SK-N-SH (cell line): ENCODE data around the gene LOC101059915.

Experiments used
- CTCF ChIA-PET: fragments of 300-600, 350-600 bp; formaldehyde crosslinking; extraction: SDS; loops from one replicate; lab custom pipeline; 2021; lab: Yijun Ruan, JAX
- POLR2A ChIA-PET: fragments of 350-600 bp; sonication (Branson Sonifier 250); formaldehyde crosslinking; extraction: SDS; loops from one replicate; lab custom pipeline; 2020; ENCODE audit warnings: antibody characterized with exemption, inconsistent platforms; lab: Yijun Ruan, JAX
- DNase-seq: peaks from one replicate; pipeline ENCODE4 v3.0.0; 2012
- H2AFZ ChIP-seq: fragments of 200-600 bp; sonication (generic); 2 replicates; pipeline ENCODE4 v1.8.1; 2016; ENCODE audit warnings: antibody characterized with exemption, mild to moderate bottlenecking, low read depth
- H3F3A ChIP-seq: fragments of 200-600 bp; sonication (generic); replicated peaks from 2 replicates; pipeline ENCODE3; 2016; ENCODE audit warnings: antibody characterized with exemption, mild to moderate bottlenecking; ENCODE audit not compliant: insufficient read depth
- H3K27ac ChIP-seq, 2 experiments: fragments of 200-500 bp in 1 of 2; fragments of 200-600 bp in 1 of 2; sonication (Bioruptor generic) in 1 of 2; sonication (generic), shearing (Covaris generic) in 1 of 2; 2 replicates each; pipeline versions ENCODE4 v1.5.1 to v1.6.1; 2014 to 2016; ENCODE audit warnings: low read depth in 2 of 2, inconsistent platforms in 1 of 2, low read length in 1 of 2, mild to moderate bottlenecking in 1 of 2, mixed read lengths in 1 of 2
- H3K27me3 ChIP-seq: fragments of 200-600 bp; sonication (generic), shearing (Covaris generic); 2 replicates; pipeline ENCODE4 v1.6.1; 2016; ENCODE audit warnings: mixed run types; ENCODE audit not compliant: insufficient read depth
- H3K36me3 ChIP-seq, 2 experiments: fragments of 200-500 bp in 1 of 2; fragments of 200-600 bp in 1 of 2; sonication (Bioruptor generic) in 1 of 2; sonication (generic) in 1 of 2; replicated peaks in 1 of 2; 2 replicates each; pipeline versions ENCODE3 to v1.5.1; 2014 to 2016; ENCODE audit warnings: low read length in 1 of 2, mild to moderate bottlenecking in 1 of 2; ENCODE audit not compliant: insufficient read depth in 2 of 2, control insufficient read depth in 1 of 2
- H3K4me1 ChIP-seq, 2 experiments: fragments of 200-500 bp in 1 of 2; fragments of 200-600 bp in 1 of 2; sonication (Bioruptor generic) in 1 of 2; sonication (generic), shearing (Covaris generic) in 1 of 2; 2 replicates each; pipeline versions ENCODE4 v1.5.1 to v1.6.1; 2014 to 2016; ENCODE audit warnings: low read depth in 1 of 2, low read length in 1 of 2, mixed run types in 1 of 2; ENCODE audit not compliant: insufficient read depth in 2 of 2, control insufficient read depth in 1 of 2
- H3K4me2 ChIP-seq: fragments of 200-600 bp; sonication (generic), shearing (Covaris generic); 2 replicates; pipeline ENCODE4 v1.6.1; 2017; ENCODE audit warnings: mixed run types
- H3K4me3 ChIP-seq, 2 experiments: fragments of 200-500 bp in 1 of 2; fragments of 200-600 bp in 1 of 2; sonication (Bioruptor generic) in 1 of 2; sonication (generic), shearing (Covaris generic) in 1 of 2; 2 replicates each; pipeline versions ENCODE4 v1.5.1 to v1.8.1; 2014 to 2016; ENCODE audit warnings: low read depth in 2 of 2, inconsistent platforms in 1 of 2, low read length in 1 of 2, mild to moderate bottlenecking in 1 of 2, mixed read lengths in 1 of 2, moderate library complexity in 1 of 2
- H3K79me2 ChIP-seq: fragments of 200-600 bp; sonication (generic); 2 replicates; pipeline ENCODE4 v1.8.1; 2017; ENCODE audit warnings: mild to moderate bottlenecking; ENCODE audit not compliant: insufficient read depth
- H3K9ac ChIP-seq: fragments of 200-600 bp; sonication (generic); 2 replicates; pipeline ENCODE4 v1.6.1; 2017; ENCODE audit warnings: mixed run types
- H3K9me2 ChIP-seq: fragments of 200-600 bp; sonication (generic); 2 replicates; pipeline ENCODE4 v1.6.1; 2017; ENCODE audit warnings: mixed run types
- H3K9me3 ChIP-seq: fragments of 200-600 bp; sonication (generic); 2 replicates; pipeline ENCODE4 v1.6.1; 2017; ENCODE audit warnings: mixed run types, mild to moderate bottlenecking, moderate library complexity
- H4K20me1 ChIP-seq: fragments of 200-600 bp; sonication (generic); 2 replicates; pipeline ENCODE4 v1.6.1; 2017; ENCODE audit warnings: mild to moderate bottlenecking, mixed run types; ENCODE audit not compliant: insufficient read depth
- EZH2phosphoT487 ChIP-seq: fragments of 200-600 bp; sonication (generic); IDR thresholded peaks from 2 replicates; pipeline ENCODE4 v1.6.1; 2017; ENCODE audit warnings: low read depth, mixed run types, mild to moderate bottlenecking, antibody characterized with exemption, moderate library complexity, borderline replicate concordance
- FOXM1 ChIP-seq: IDR thresholded peaks from 2 replicates; pipeline ENCODE4 v1.4.0; 2012; ENCODE audit warnings: low read depth, mild to moderate bottlenecking
- GABPA ChIP-seq: IDR thresholded peaks from 2 replicates; pipeline ENCODE4 v1.4.0; 2012; ENCODE audit warnings: low read depth, mild to moderate bottlenecking
- GATA2 ChIP-seq: sonication (generic); formaldehyde crosslinking; IDR thresholded peaks from 2 replicates; pipeline ENCODE4 v1.5.0; 2020; ENCODE audit warnings: mild to moderate bottlenecking, missing genetic modification reagents
- JUND ChIP-seq: IDR thresholded peaks from 2 replicates; pipeline ENCODE4 v1.4.0; 2012
- NRF1 ChIP-seq: IDR thresholded peaks from 2 replicates; pipeline ENCODE4 v1.6.1; 2012; ENCODE audit warnings: low read depth, mild to moderate bottlenecking, low read length
- POLR2AphosphoS5 ChIP-seq: IDR thresholded peaks from 2 replicates; pipeline ENCODE4 v1.6.1; 2012; ENCODE audit warnings: low read depth, low read length
- RFX5 ChIP-seq: IDR thresholded peaks from 2 replicates; pipeline ENCODE4 v1.6.1; 2012; ENCODE audit warnings: mild to moderate bottlenecking, improper control_type of control experiment, low read length
- SIN3A ChIP-seq: IDR thresholded peaks from 2 replicates; pipeline ENCODE4 v1.6.1; 2012; ENCODE audit warnings: low read depth, mild to moderate bottlenecking, low read length, moderate library complexity, borderline replicate concordance
- SMC3 ChIP-seq: IDR thresholded peaks from 2 replicates; pipeline ENCODE4 v1.6.1; 2012; ENCODE audit warnings: low read depth, low read length, improper control_type of control experiment
- TAF1 ChIP-seq: IDR thresholded peaks from 2 replicates; pipeline ENCODE4 v1.6.1; 2012; ENCODE audit warnings: low read depth, mild to moderate bottlenecking, low read length, moderate library complexity, borderline replicate concordance
- TCF12 ChIP-seq: IDR thresholded peaks from 2 replicates; pipeline ENCODE4 v1.4.0; 2012
- TEAD4 ChIP-seq: IDR thresholded peaks from 2 replicates; pipeline ENCODE4 v1.4.0; 2012; ENCODE audit warnings: mild to moderate bottlenecking, borderline replicate concordance; ENCODE audit not compliant: insufficient read depth
- USF1 ChIP-seq: IDR thresholded peaks from 2 replicates; pipeline ENCODE4 v1.4.0; 2012; ENCODE audit warnings: low read depth, borderline replicate concordance
- ZBTB33 ChIP-seq: IDR thresholded peaks from 2 replicates; pipeline ENCODE4 v1.4.0; 2012; ENCODE audit warnings: low read depth, borderline replicate concordance
- WGBS: methylation state at CpG from one replicate; pipeline ENCODE4 v1.1.6; 2017; ENCODE audit warnings: low lambda C conversion rate; 5-methylcytosine and 5-hydroxymethylcytosine counted together
- TF ChIP-seq, protein P1 (sequence below): IDR thresholded peaks from 2 replicates; pipeline ENCODE4 v1.6.1; 2012; ENCODE audit warnings: mild to moderate bottlenecking, low read depth, low read length, moderate library complexity
- TF ChIP-seq, protein P2 (sequence below): IDR thresholded peaks from 2 replicates; pipeline ENCODE4 v1.4.0; 2012; ENCODE audit warnings: low read depth

LOC101059915 gene

GRCh38 chrX:71625471-71625870 is 41.9 kb upstream of the LOC101059915 start:
- H3K27me3 ChIP-seq, result no peaks in the 10 kb centered on the region; the same call in 1 of the 2 replicates
- TF ChIP-seq ZBTB33, result no peak
- no peaks in the 10 kb centered on the region for H3K9me2 ChIP-seq
- 64% methylated on average over 5 of the region's 5 CpGs for WGBS
- no peaks in the 10 kb centered on the region for H3F3A ChIP-seq
- H3K27ac ChIP-seq, result no peak overlapping the region
- H3K9ac ChIP-seq, result no peak overlapping the region
- ChIA-PET POLR2A (no interaction called here), CTCF (interaction anchor here (0.6 to 1.0 kb wide), 2 partner anchors 27 to 707 kb away, joined by 3 to 4 read pairs; no protein-coding TSS in a partner anchor)
- H3K79me2 ChIP-seq, result no peaks in the 10 kb centered on the region
- no peak overlapping the region for H2AFZ ChIP-seq
- no peak overlapping the region for H3K4me2 ChIP-seq
- H3K4me3 ChIP-seq, result no peak overlapping the region
- no peaks in the 10 kb centered on the region for H3K4me1 ChIP-seq
- H4K20me1 ChIP-seq, result no peaks in the 10 kb centered on the region
- no peaks in the 10 kb centered on the region for H3K36me3 ChIP-seq
- no peak for DNase-seq
- H3K9me3 ChIP-seq, result no peaks in the 10 kb centered on the region

GRCh38 chrX:71626576-71626975 is 40.8 kb upstream of the LOC101059915 start:
- Histone ChIP-seq H3K79me2 (no peaks in the 10 kb centered on the region), H2AFZ (no peak overlapping the region), H3K27me3 (no peaks in the 10 kb centered on the region; the same call in 1 of the 2 replicates), H4K20me1 (no peaks in the 10 kb centered on the region), H3K4me3 (no peak overlapping the region), H3F3A (no peaks in the 10 kb centered on the region), H3K9me3 (no peaks in the 10 kb centered on the region), H3K4me1 (no peaks in the 10 kb centered on the region), H3K4me2 (no peak overlapping the region), H3K9me2 (no peaks in the 10 kb centered on the region), H3K27ac (no peak overlapping the region), H3K36me3 (no peaks in the 10 kb centered on the region), H3K9ac (no peak overlapping the region)
- no peak for DNase-seq
- 33% methylated on average over 6 of the region's 6 CpGs for WGBS
- ChIA-PET CTCF (interaction anchor here (1.0 kb wide), 1 partner anchor 26 kb away, joined by 3 read pairs; no protein-coding TSS in a partner anchor), POLR2A (no interaction called here)
- TF ChIP-seq EZH2phosphoT487 (no peak), NRF1 (no peak), RFX5 (no peak), GABPA (no peak), TEAD4 (no peak), FOXM1 (no peak), POLR2AphosphoS5 (no peak), JUND (no peak), GATA2 (CRISPR knock-in tag) (no peak), USF1 (no peak), ZBTB33 (no peak), TAF1 (no peak), SIN3A (no peak), TCF12 (no peak), SMC3 (no peak)
- TF ChIP-seq, protein P1, sequence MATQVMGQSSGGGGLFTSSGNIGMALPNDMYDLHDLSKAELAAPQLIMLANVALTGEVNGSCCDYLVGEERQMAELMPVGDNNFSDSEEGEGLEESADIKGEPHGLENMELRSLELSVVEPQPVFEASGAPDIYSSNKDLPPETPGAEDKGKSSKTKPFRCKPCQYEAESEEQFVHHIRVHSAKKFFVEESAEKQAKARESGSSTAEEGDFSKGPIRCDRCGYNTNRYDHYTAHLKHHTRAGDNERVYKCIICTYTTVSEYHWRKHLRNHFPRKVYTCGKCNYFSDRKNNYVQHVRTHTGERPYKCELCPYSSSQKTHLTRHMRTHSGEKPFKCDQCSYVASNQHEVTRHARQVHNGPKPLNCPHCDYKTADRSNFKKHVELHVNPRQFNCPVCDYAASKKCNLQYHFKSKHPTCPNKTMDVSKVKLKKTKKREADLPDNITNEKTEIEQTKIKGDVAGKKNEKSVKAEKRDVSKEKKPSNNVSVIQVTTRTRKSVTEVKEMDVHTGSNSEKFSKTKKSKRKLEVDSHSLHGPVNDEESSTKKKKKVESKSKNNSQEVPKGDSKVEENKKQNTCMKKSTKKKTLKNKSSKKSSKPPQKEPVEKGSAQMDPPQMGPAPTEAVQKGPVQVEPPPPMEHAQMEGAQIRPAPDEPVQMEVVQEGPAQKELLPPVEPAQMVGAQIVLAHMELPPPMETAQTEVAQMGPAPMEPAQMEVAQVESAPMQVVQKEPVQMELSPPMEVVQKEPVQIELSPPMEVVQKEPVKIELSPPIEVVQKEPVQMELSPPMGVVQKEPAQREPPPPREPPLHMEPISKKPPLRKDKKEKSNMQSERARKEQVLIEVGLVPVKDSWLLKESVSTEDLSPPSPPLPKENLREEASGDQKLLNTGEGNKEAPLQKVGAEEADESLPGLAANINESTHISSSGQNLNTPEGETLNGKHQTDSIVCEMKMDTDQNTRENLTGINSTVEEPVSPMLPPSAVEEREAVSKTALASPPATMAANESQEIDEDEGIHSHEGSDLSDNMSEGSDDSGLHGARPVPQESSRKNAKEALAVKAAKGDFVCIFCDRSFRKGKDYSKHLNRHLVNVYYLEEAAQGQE, result no peak
- TF ChIP-seq, protein P2, sequence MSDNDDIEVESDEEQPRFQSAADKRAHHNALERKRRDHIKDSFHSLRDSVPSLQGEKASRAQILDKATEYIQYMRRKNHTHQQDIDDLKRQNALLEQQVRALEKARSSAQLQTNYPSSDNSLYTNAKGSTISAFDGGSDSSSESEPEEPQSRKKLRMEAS, result no peak
